GM23248 (cell line): ENCODE data around the gene PDK1. TPM values are rescaled to one million over a fixed set of nuclear protein-coding genes. Genes with fewer than 3 reads are reported as not detected.

Source experiments
- DNase-seq: peaks from one replicate; pipeline ENCODE4 v3.0.0-alpha.2; 2015
- H2AFZ ChIP-seq: fragments of 200-600 bp; sonication (generic); 2 replicates; pipeline ENCODE4 v1.6.1; 2016; ENCODE audit warnings: antibody characterized with exemption
- H3F3A ChIP-seq: fragments of 200-600 bp; sonication (generic); 2 replicates; pipeline ENCODE4 v1.6.1; 2016; ENCODE audit warnings: mild to moderate bottlenecking, antibody characterized with exemption, mixed run types; ENCODE audit not compliant: insufficient read depth
- H3K27ac ChIP-seq: fragments of 200-600 bp; sonication (generic); 2 replicates; pipeline ENCODE4 v1.5.1; 2016; ENCODE audit warnings: mild to moderate bottlenecking
- H3K27me3 ChIP-seq: fragments of 200-600 bp; sonication (generic); replicated peaks from 2 replicates; pipeline ENCODE4 v1.6.1; 2016; ENCODE audit warnings: mild to moderate bottlenecking; ENCODE audit not compliant: insufficient read depth
- H3K36me3 ChIP-seq: fragments of 200-600 bp; sonication (generic); 2 replicates; pipeline ENCODE4 v1.6.1; 2016; ENCODE audit warnings: low read depth, mild to moderate bottlenecking
- H3K4me1 ChIP-seq: fragments of 200-600 bp; sonication (generic); 2 replicates; pipeline ENCODE4 v1.6.1; 2016; ENCODE audit warnings: mild to moderate bottlenecking; ENCODE audit not compliant: insufficient read depth
- H3K4me2 ChIP-seq: fragments of 200-600 bp; sonication (generic); one replicate; pipeline ENCODE4 v1.6.1; 2016; ENCODE audit warnings: mild to moderate bottlenecking; ENCODE audit not compliant: unreplicated experiment
- H3K4me3 ChIP-seq: fragments of 200-600 bp; sonication (generic); 2 replicates; pipeline ENCODE4 v1.5.1; 2016; ENCODE audit warnings: mild to moderate bottlenecking
- H3K79me2 ChIP-seq: fragments of 200-600 bp; sonication (generic); 2 replicates; pipeline ENCODE4 v1.6.1; 2016; ENCODE audit warnings: mild to moderate bottlenecking; ENCODE audit not compliant: insufficient read depth
- H3K9ac ChIP-seq: fragments of 200-600 bp; sonication (generic); 2 replicates; pipeline ENCODE4 v1.6.1; 2016; ENCODE audit warnings: mild to moderate bottlenecking
- H3K9me2 ChIP-seq: fragments of 200-600 bp; sonication (generic); 2 replicates; pipeline ENCODE4 v1.6.1; 2016; ENCODE audit warnings: mixed run types, mild to moderate bottlenecking, moderate library complexity; ENCODE audit not compliant: insufficient read depth
- H3K9me3 ChIP-seq: fragments of 200-600 bp; sonication (generic); one replicate; pipeline ENCODE4 v1.6.1; 2017; ENCODE audit warnings: low read depth
- H4K20me1 ChIP-seq: fragments of 200-600 bp; sonication (generic); 2 replicates; pipeline ENCODE4 v1.6.0; 2016; ENCODE audit not compliant: insufficient read depth
- EZH2 ChIP-seq: fragments of 200-600 bp; sonication (generic); IDR thresholded peaks from 2 replicates; pipeline ENCODE4 v1.6.1; 2018; ENCODE audit warnings: antibody characterized with exemption, mild to moderate bottlenecking; ENCODE audit not compliant: insufficient read depth, poor library complexity, severe bottlenecking
- EZH2phosphoT487 ChIP-seq: fragments of 200-600 bp; sonication (generic); IDR thresholded peaks from 2 replicates; pipeline ENCODE4 v1.6.1; 2018; ENCODE audit warnings: antibody characterized with exemption, moderate library complexity, mild to moderate bottlenecking, low read depth; ENCODE audit not compliant: insufficient read depth
- whole genome bisulfite sequencing, 2 experiments: methylation state at CpG; one replicate each; pipeline ENCODE4 v1.1.6; 2015 to 2017; ENCODE audit warnings: low lambda C conversion rate in 2 of 2, low coverage in 1 of 2; ENCODE audit errors: missing lambda C conversion rate in 2 of 2; 5-methylcytosine and 5-hydroxymethylcytosine counted together
- in situ Hi-C: fragments of 300-500 bp; cut with MboI; formaldehyde crosslinking; loops from 2 replicates; pipeline ENCODE4 v1.15.0; 2020
- polyA plus RNA-seq: library from polyadenylated mRNA; unstranded; fragments of >200 nt; fragmentation: Nextera tagmentation; extraction: Ambion mirVana; gene quantifications from 2 replicates; pipeline ENCODE4 v1.2.1, GENCODE V29; 2016
- total RNA-seq: library from RNA; depleted of rRNA; stranded (reverse); fragments of >200 nt; shearing (Covaris generic); gene quantifications from 2 replicates; pipeline ENCODE4 v1.2.3, GENCODE V29; 2014

Gene PDK1
- total and polyA plus RNA-seq, 2 experiments from 2014 or later: 22.7 to 53.9 TPM

DNA sequence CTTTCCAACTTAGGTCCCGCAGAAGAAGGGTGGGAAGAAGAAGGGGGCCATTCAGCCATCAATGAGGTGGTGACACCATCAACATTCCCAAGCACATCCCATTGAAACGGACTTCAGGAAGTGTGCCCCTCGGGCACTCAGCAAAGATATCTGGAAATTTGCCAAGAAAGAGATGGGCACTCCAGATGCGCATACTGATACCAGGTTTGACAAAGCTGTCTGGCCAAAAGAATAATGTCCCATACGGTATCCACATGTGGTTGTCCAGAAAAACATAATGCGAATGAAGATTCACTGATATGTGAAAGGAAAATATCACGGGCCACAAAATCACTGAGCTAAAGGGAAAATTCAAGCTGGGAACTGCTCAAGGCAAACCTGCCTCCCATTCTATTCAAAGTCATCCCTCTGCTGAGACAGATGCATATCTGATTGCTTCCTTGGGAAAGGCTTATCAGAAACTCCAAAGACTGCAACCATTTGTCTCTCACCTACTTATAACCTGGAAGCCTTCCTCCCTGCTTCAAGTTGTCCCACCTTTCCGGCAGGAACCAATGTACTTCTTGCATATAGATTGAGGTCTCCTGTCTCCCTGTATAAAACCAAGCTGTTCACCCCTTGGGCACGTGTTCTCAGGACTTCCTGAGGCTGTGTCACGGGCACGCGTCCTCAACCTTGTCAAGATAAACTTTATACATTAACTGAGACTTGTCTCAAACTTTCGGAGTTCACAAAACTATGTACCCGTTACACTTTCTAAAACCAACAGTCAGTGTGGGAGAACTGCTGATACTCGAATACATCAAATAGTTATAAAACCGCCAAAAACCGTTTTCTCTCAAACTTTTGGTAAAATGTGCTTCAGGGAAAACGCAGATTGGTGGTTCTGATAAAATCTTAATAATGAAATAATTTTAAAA lies 1.3 kb upstream of the PDK1 start:
- in situ Hi-C loops: no loop called here
- Histone ChIP-seq H3K4me1 (peaks cover 38% of the 10 kb centered on the region), H3K36me3 (no peaks in the 10 kb centered on the region), H3K9ac (peak overlapping the region; percentile 87), H2AFZ (peak overlapping the region; percentile 88), H3K79me2 (peaks cover 49% of the 10 kb centered on the region), H3K4me2 (peak overlapping the region; percentile 81), H4K20me1 (no peaks in the 10 kb centered on the region), H3K4me3 (peak overlapping the region; percentile 91), H3K27ac (peak overlapping the region; percentile 63), H3F3A (peaks cover 24% of the 10 kb centered on the region), H3K27me3 (no peaks in the 10 kb centered on the region), H3K9me3 (no peaks in the 10 kb centered on the region), H3K9me2 (no peaks in the 10 kb centered on the region)
- WGBS, 2 experiments: 81 to 84% methylated on average over 18 of the region's 18 CpGs
- DNase-seq: no peak
- TF ChIP-seq EZH2phosphoT487 (no peak), EZH2 (no peak)

DNA sequence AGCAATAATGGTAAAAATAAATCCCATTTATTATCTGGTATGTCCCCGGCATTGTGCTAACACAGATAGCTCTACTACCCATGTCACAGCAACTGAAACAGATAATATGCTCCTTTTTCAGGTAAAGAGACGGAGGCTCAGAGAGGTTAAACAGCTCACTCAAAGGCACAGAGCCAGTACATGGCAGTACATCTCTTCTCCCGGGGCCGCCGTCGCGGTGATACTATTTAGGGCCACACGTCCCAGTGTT lies 693 bp upstream of the PDK1 start:
- Histone ChIP-seq H4K20me1 (no peaks in the 10 kb centered on the region), H3K9me3 (no peaks in the 10 kb centered on the region), H3K4me3 (peak overlapping the region; percentile 91), H3K4me2 (peak overlapping the region; percentile 81), H3F3A (peaks cover 24% of the 10 kb centered on the region), H3K9ac (peak overlapping the region; percentile 87), H3K4me1 (peaks cover 38% of the 10 kb centered on the region), H2AFZ (peak overlapping the region; percentile 88), H3K36me3 (no peaks in the 10 kb centered on the region), H3K27me3 (no peaks in the 10 kb centered on the region), H3K27ac (peak overlapping the region; percentile 63), H3K79me2 (peaks cover 52% of the 10 kb centered on the region), H3K9me2 (no peaks in the 10 kb centered on the region)
- DNase-seq: no peak
- no peak for TF ChIP-seq EZH2phosphoT487
- 12 to 17% methylated on average over 8 of the region's 8 CpGs for WGBS, 2 experiments
- in situ Hi-C loops: no loop called here

DNA sequence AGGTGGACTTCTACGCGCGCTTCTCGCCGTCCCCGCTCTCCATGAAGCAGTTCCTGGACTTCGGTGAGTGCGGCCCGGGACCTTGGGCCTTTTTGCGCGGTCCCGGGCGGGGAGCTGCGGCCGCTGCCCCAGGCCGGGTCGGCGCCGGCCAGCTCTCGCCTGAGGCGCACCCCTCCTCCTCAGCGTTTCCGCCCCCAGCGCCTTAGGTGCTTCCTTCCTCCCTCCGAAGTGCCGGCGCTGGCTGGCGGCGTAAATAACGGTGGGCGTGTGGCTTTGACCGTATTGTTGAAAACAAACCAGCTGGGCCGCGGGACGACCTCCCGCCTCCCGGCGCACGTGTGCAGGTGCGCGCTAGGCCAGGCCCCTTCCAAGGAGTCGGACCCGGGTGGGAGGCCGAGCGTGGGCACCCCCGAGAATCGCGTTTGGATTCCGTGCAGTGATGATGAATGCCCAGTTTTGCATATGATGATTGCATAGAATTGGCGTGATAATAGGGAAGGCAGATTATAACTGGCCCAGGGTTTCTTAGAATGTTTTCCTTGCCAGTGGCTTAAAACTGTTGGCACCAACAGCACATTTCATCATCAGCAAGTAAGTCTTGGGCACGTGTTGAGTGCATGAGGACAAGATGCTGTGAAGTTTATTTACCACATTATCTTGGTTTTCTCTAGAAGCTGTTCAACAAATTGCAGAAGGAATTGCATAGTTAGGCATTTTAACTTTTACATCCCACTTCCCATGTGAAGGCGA lies 569 bp downstream of the PDK1 start:
- H3K9me3 ChIP-seq: no peaks in the 10 kb centered on the region
- H3K36me3 ChIP-seq: 0 out of 2 replicates have a peak, but pooled peaks cover under 1% of the 10 kb centered on the region
- H3K4me2 ChIP-seq: peak overlapping the region; percentile 76
- peak overlapping the region; percentile 74 for H2AFZ ChIP-seq
- DNase-seq: peak; percentile 85
- H3K27me3 ChIP-seq: no peaks in the 10 kb centered on the region
- in situ Hi-C loops: no loop called here
- H3K9me2 ChIP-seq: no peaks in the 10 kb centered on the region
- peaks cover 27% of the 10 kb centered on the region for H3F3A ChIP-seq
- H3K27ac ChIP-seq: peak overlapping the region; percentile 77
- peak overlapping the region; percentile 87 for H3K9ac ChIP-seq
- peak overlapping the region; percentile 91 for H3K4me3 ChIP-seq
- peaks cover 3% of the 10 kb centered on the region; the same call in 1 of the 2 replicates for H4K20me1 ChIP-seq
- WGBS, 2 experiments: 1% methylated on average over 47 to 52 of the region's 52 CpGs
- no peak for TF ChIP-seq EZH2phosphoT487
- TF ChIP-seq EZH2: no peak
- H3K4me1 ChIP-seq: peaks cover 38% of the 10 kb centered on the region
- H3K79me2 ChIP-seq: peaks cover 62% of the 10 kb centered on the region

DNA sequence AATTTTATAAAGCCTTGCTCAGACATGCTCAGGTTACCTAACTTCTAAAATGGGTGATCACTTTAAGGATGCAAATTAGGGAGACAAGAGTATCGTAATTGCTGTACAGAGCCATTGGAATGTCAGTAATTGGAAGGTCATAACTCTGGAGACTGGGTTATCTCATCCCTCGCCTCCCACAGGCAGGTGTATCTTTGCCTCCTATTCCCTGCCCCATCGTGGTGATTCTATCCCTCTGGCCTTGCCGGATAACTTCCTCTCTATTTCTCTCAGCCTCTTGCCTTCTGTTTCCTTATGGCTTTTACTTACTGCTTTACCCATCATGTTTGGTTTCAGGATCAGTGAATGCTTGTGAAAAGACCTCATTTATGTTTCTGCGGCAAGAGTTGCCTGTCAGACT lies 2.5 kb downstream of the PDK1 start:
- in situ Hi-C loops: no loop called here
- Histone ChIP-seq H3K9me2 (no peaks in the 10 kb centered on the region), H3F3A (peaks cover 22% of the 10 kb centered on the region), H3K4me2 (peak overlapping the region; percentile 76), H3K27me3 (no peaks in the 10 kb centered on the region), H3K4me1 (peaks cover 27% of the 10 kb centered on the region), H3K36me3 (peaks cover 20% of the 10 kb centered on the region), H3K27ac (no peak overlapping the region), H3K79me2 (peaks cover 71% of the 10 kb centered on the region), H2AFZ (no peak overlapping the region), H3K9me3 (no peaks in the 10 kb centered on the region), H3K4me3 (peak overlapping the region; percentile 91), H4K20me1 (peaks cover 3% of the 10 kb centered on the region; the same call in 1 of the 2 replicates), H3K9ac (peak overlapping the region; percentile 87)
- peak; percentile 6 for DNase-seq
- no peak for TF ChIP-seq EZH2phosphoT487
- no peak for TF ChIP-seq EZH2
- 47 to 54% methylated on average over 5 of the region's 5 CpGs for whole genome bisulfite sequencing, 2 experiments
